ENCODE data around the gene ACBD3. TPM values are rescaled to one million over a fixed set of nuclear protein-coding genes. Genes with fewer than 3 reads are reported as not detected.

The ACBD3 gene
- total and polyA plus RNA-seq, 9 donors = 17.6 to 45.9 (median 35.1) TPM

DNA sequence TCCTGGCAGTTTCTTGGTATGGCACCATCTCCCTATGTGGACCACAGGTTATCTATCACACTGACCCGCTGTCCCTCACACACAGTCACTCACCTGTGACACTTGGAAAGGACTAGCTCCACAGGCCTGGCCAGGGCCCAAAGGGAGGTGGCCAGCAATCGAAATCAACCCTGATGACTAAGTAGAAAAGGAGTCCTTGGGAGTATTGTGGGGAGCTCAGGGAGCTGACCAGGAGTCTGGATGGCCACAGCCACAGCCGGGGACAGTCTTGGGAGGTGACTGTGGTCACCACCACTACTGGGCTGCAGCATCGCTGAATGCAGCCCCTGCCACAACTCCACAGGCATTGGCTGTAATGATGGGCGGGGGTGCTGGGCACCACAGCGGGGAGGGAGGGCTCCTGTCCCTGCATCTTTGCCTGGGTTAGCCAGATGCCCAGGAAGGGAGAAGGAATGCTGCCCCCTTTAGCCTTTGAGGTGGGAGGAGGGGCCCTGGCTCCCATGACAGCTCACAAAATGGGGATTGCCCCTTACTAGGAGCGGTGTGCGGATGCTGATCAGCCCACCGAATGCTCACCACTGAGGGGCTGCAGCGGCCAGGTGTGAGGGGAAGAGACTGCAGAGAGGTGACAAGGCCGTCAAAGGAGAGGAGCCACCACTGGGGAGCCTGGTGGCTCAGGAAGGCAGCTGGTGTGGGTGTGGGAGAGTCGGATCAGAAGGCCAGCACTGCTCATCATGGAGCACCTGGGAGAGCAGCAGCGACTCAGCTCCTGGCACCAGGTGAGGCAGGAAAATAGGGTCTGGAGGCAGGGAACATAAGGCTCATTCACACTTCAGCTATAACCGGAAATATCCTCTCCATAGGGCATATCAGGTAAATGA, 62.7 kb downstream of the ACBD3 start:
- no peak overlapping the region for H3K4me3 ChIP-seq
- DNase-seq = peak in 1 of 5 donors; percentile 38
- H3K4me1 ChIP-seq (ENCODE audit: insufficient read depth) = no peaks in the 10 kb centered on the region
- no peak overlapping the region for H3K27ac ChIP-seq
- 87 to 92% (median 88%) methylated on average over 14 of the region's 14 CpGs for WGBS, 3 donors
- no peaks in the 10 kb centered on the region for H3K36me3 ChIP-seq
- TF ChIP-seq EP300 (IDR thresholded peaks at IDR 0.05) = no peak
- TF ChIP-seq, protein P1, sequence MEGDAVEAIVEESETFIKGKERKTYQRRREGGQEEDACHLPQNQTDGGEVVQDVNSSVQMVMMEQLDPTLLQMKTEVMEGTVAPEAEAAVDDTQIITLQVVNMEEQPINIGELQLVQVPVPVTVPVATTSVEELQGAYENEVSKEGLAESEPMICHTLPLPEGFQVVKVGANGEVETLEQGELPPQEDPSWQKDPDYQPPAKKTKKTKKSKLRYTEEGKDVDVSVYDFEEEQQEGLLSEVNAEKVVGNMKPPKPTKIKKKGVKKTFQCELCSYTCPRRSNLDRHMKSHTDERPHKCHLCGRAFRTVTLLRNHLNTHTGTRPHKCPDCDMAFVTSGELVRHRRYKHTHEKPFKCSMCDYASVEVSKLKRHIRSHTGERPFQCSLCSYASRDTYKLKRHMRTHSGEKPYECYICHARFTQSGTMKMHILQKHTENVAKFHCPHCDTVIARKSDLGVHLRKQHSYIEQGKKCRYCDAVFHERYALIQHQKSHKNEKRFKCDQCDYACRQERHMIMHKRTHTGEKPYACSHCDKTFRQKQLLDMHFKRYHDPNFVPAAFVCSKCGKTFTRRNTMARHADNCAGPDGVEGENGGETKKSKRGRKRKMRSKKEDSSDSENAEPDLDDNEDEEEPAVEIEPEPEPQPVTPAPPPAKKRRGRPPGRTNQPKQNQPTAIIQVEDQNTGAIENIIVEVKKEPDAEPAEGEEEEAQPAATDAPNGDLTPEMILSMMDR (IDR thresholded peaks at IDR 0.05) = no peak
- TF ChIP-seq POLR2A (IDR thresholded peaks at IDR 0.05) = no peak
- H3K9me3 ChIP-seq = no peaks in the 10 kb centered on the region
- H3K27me3 ChIP-seq = no peaks in the 10 kb centered on the region
- intact Hi-C loops (cut with DNase I) = loop anchor here (5.0 to 10.0 kb wide), 9 partner anchors 42 to 221 kb away; partner anchors contain the start of gene H3-3A (in 1 of the 4)

DNA sequence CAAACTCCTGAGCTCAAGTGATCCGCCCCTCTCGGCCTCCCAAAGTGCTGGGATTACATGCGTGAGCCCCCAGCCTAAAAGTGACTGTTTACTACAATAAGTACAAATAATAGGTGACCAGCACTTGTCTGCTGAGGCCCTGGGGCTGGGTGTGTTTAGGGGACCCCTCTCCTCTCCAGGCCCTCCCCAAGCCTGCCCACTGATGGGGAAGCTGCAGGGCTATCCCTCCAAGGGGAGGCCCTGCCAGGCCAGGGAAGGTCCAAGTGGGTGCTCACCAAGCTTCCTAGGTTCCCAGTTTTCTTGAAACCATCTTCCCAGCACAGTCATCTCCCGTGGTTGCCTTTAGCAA, 63.4 kb downstream of the ACBD3 start:
- Histone ChIP-seq H3K27ac (no peak overlapping the region), H3K4me1 (ENCODE audit: insufficient read depth) (no peaks in the 10 kb centered on the region)
- 92 to 98% (median 94%) methylated on average over 4 of the region's 4 CpGs for WGBS, 3 donors

DNA sequence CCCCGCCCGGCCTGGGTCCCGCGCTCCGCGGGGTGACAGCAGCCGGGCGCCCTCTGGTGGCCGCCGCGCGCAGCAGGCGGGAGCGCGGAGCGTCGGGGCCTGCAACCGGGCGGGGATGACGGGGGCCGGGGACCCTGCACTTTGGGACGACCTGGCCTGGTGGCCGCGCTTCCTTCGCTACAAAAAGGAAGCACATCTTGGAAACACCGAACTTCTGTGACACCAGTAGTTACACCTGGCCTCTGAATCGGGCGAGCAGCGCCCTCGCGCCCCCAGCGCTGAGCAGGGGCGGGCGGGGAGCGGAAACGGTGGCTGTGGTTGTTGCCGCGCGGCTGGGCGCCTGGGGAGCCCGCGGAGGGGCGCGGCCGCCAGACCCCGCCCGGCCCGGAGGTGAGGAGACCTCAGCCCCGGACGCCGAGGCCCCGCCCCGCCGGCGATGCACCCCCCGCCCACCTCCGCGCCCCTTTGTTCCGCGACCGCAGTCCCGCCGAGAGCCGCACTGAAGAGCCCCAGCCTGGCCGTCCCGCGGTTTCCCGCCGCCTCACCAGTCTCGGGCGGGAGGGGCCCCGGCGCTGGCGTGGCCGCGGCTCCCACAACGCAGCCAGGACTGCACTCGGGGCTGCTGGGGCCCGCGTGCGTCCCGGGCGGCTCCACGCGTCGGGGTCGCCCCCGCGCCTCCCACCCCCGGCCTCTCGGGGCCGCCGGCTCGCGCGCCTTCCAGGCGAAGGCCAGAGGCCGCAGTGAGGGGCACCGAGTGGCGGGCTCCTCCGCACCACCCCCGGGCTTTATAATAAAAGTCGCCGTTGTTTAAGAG, 64.7 kb downstream of the ACBD3 start:
- TF ChIP-seq POLR2A (IDR thresholded peaks at IDR 0.05) = peak; percentile 18
- TF ChIP-seq, protein P1 (IDR thresholded peaks at IDR 0.05) = peak; percentile 47 to 95 (median 93)
- no peak for TF ChIP-seq EP300 (IDR thresholded peaks at IDR 0.05)

More for the DNA sequence above, 63.4 kb downstream of the ACBD3 start:
- Histone ChIP-seq H3K27me3 (no peaks in the 10 kb centered on the region), H3K9me3 (no peaks in the 10 kb centered on the region), H3K4me3 (no peak overlapping the region), H3K36me3 (no peaks in the 10 kb centered on the region)
- TF ChIP-seq EP300 (IDR thresholded peaks at IDR 0.05) (no peak), POLR2A (IDR thresholded peaks at IDR 0.05) (no peak)
- TF ChIP-seq, protein P1 (IDR thresholded peaks at IDR 0.05) = no peak
- intact Hi-C loops (cut with DNase I) = loop anchor here (5.0 to 10.0 kb wide), 9 partner anchors 41 to 222 kb away; partner anchors contain the start of gene H3-3A (in 1 of the 4)
- no peak for DNase-seq

DNA sequence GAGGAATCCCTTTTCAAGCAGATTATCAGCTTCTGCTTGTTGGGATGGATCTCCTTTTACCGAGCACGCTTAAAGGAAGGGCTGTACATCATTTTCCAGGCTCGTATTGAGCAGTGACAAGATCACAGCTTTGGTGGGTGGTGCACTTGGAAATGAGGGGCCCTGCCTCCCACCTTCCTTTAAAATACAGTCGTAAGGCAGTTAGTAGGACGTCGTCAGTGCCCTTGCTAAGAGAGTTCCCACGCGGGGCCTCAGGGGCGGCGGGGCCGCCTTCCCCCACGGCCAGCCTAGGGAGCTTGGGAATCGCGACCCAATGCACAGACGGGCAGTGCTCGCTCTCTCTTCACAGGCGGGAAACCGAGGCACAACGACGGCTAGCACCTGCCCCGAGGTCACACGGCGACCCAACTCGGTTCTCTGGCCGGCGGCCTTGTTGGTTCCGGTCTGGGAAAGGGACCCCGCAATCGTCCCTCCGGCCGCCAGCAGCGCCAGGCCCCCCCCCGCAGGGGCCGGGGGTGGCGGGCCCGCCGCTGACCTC, 65.4 kb downstream of the ACBD3 start:
- no peak for TF ChIP-seq EP300 (IDR thresholded peaks at IDR 0.05)
- TF ChIP-seq POLR2A (IDR thresholded peaks at IDR 0.05) = no peak
- TF ChIP-seq, protein P1 (IDR thresholded peaks at IDR 0.05) = no peak
- Histone ChIP-seq H3K4me3 (peak overlapping the region; percentile 80), H3K4me1 (ENCODE audit: insufficient read depth) (no peaks in the 10 kb centered on the region), H3K27me3 (no peaks in the 10 kb centered on the region), H3K27ac (peak overlapping the region in 1 of 2 donors; percentile 71), H3K9me3 (no peaks in the 10 kb centered on the region), H3K36me3 (no peaks in the 10 kb centered on the region)
- intact Hi-C loops (cut with DNase I) = loop anchor here (2.0 to 10.0 kb wide), 10 partner anchors 39 to 224 kb away; partner anchors contain the start of gene H3-3A (in 1 of the 4)
- no peak for DNase-seq
- WGBS, 3 donors = 17 to 24% (median 23%) methylated on average over 27 to 37 of the region's 37 CpGs

More for the DNA sequence above, 64.7 kb downstream of the ACBD3 start:
- intact Hi-C loops (cut with DNase I) = loop anchor here (2.0 to 10.0 kb wide), 10 partner anchors 39 to 223 kb away; partner anchors contain the start of gene H3-3A (in 1 of the 4)
- DNase-seq = peak; percentile 69 to 82 (median 80)
- H3K4me1 ChIP-seq (ENCODE audit: insufficient read depth) = no peaks in the 10 kb centered on the region
- H3K27me3 ChIP-seq = no peaks in the 10 kb centered on the region
- no peaks in the 10 kb centered on the region for H3K36me3 ChIP-seq
- no peaks in the 10 kb centered on the region for H3K9me3 ChIP-seq
- peak overlapping the region; percentile 39 to 71 for H3K27ac ChIP-seq
- WGBS, 3 donors = 0 to 1% (median 1%) methylated on average over 39 to 104 of the region's 104 CpGs
- H3K4me3 ChIP-seq = peak overlapping the region; percentile 80
